ENCODE measurements around the gene AQP6.
A peak's percentile ranks its signal among the peaks of the same experiment; 100 is the strongest.

The AQP6 gene

GRCh38 chr12:49956663-49957569 is 15.8 kb upstream of the AQP6 start:
- no peak for DNase-seq

- no peak for DNase-seq
Observed at GRCh38 chr12:49957570-49957967, 15.2 kb upstream of the AQP6 start.

GRCh38 chr12:49959685-49960473 is 12.9 kb upstream of the AQP6 start:
- DNase-seq = no peak

- DNase-seq = no peak
Observed at GRCh38 chr12:49960474-49961110, 12.2 kb upstream of the AQP6 start.

- DNase-seq = no peak
Observed at GRCh38 chr12:49961111-49961922, 11.4 kb upstream of the AQP6 start, which contains the start of gene AQP5. TSS of gene AQP5 (plus strand) at chr12:49961872. CDS start at chr12:49962018, 146 bp downstream.

GRCh38 chr12:49961993-49962764 is 10.6 kb upstream of the AQP6 start:
- DNase-seq = no peak

- no peak for DNase-seq
Observed at GRCh38 chr12:49962861-49963765, 9.6 kb upstream of the AQP6 start.

- no peak for DNase-seq
Observed at GRCh38 chr12:49963976-49964815, 8.6 kb upstream of the AQP6 start.

- no peak for DNase-seq
Observed at GRCh38 chr12:49964849-49965624, 7.7 kb upstream of the AQP6 start.

GRCh38 chr12:49965836-49966235 is 6.9 kb upstream of the AQP6 start:
- no peak for DNase-seq

GRCh38 chr12:49966511-49967041 is 6.2 kb upstream of the AQP6 start:
- no peak for DNase-seq

GRCh38 chr12:49967042-49967776 is 5.5 kb upstream of the AQP6 start:
- peak; percentile 95 for DNase-seq

GRCh38 chr12:49967777-49968250 is 4.9 kb upstream of the AQP6 start:
- DNase-seq = no peak

GRCh38 chr12:49968471-49968870 is 4.3 kb upstream of the AQP6 start:
- no peak for DNase-seq

- DNase-seq = no peak
Observed at GRCh38 chr12:49969027-49969426, 3.7 kb upstream of the AQP6 start.

- DNase-seq = no peak
Observed at GRCh38 chr12:49969651-49970429, 2.9 kb upstream of the AQP6 start.

GRCh38 chr12:49970658-49971057 is 2.1 kb upstream of the AQP6 start:
- no peak for DNase-seq

All from CD4-positive, alpha-beta T cell treated with Interleukin-6 for 4 hours (primary cell).